Measurements from ENCODE around the gene SGSH. TPM values are rescaled to one million over a fixed set of nuclear protein-coding genes. Genes with fewer than 3 reads are reported as not detected.

Gene SGSH
- total RNA-seq, result 10 to 100 TPM; 34.8 to 39.0 TPM

DNA sequence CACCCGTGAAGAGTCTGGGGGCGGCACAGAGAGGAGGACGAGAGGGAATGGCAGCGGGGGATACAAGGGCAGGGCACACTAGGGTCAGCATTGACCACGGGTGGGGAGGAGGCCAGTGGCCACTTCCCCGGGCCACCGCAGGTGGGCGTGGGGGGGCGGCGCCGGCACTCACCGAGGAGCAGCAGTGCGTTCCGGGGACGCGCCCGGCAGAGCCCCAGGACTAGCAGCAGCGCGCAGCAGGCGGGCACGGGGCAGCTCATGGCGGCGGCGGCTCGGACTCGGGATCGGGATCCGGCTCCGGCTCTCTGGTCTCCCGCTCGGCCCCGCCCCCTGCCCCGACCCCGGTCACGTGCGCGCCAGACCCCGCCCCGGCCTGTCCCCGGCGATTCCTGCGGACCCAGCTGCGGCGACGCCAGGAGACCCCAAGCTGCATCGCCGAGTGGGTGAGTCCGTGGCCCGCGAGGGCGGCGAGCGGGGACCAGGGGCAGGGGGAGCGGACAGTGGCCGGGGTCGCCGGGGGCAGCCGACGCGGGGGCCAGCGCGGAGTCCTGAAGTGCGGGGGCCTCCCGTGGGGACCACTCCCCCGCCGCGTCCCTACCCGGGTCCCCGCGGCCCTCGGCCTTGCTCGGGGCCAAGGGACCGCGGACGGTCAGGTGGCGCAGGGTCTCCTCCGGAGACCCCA is at the start of gene SGSH, which contains the start of gene SLC26A11:
Gene SGSH, minus strand, starts transcription at position 280 of the 682 bp plus-strand sequence. Its CDS starts 20 bp downstream, at position 260.
Gene SLC26A11, plus strand, starts transcription at position 374 of the 682 bp plus-strand sequence. CDS start 1,134 bp downstream, outside the sequence.
- peak; percentile 58 to 68 for ATAC-seq

DNA sequence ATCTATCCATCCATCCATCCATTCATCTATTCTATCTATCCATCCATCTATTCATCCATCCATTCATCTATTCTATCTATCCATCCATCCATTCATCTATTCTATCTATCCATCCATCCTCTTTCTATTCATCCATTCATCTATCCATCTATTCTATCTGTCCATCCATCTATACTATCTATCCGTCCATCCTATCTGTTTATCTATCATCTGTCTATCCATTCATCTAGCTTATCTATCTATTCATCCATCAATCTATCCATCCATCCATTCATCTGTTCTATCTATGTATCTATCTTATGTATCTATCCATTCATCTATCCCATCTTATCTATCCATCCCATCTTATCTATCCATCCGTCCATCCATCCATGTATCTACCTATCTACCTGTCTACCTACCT is 49.3 kb upstream of the SGSH start:
- peaks cover 21 to 38% of the 10 kb centered on the region in 2 donors for H3K36me3 Mint-ChIP-seq
- DNase-seq (ENCODE audit: low spot score in 2 of 2), result no peak
- H3K27ac Mint-ChIP-seq, result no peak overlapping the region
- peaks cover 0 to 4% of the 10 kb centered on the region in 2 donors for H3K9me3 Mint-ChIP-seq
- ATAC-seq, result no peak

More for the DNA sequence above, at the start of gene SGSH, which contains the start of gene SLC26A11:
- peak within 1 kb of the TSS; percentile 96 to 98 for H3K27ac Mint-ChIP-seq
- H3K9me3 Mint-ChIP-seq, result no peaks in the 10 kb centered on the region
- peak; percentile 70 to 75 for DNase-seq (ENCODE audit: low spot score in 2 of 2)
- peaks cover 6 to 12% of the 10 kb centered on the region in 2 donors for H3K36me3 Mint-ChIP-seq

- Mint-ChIP-seq H3K27ac (no peak overlapping the region), H3K9me3 (peaks cover 0 to 4% of the 10 kb centered on the region in 2 donors), H3K36me3 (peaks cover 26 to 39% of the 10 kb centered on the region in 2 donors)
- no peak for DNase-seq (ENCODE audit: low spot score in 2 of 2)
- no peak for ATAC-seq
Measured at GRCh38 chr17:80268427-80268826, 48.3 kb upstream of the SGSH start.

GRCh38 chr17:80267391-80267790 is 47.3 kb upstream of the SGSH start:
- peaks cover 28 to 41% of the 10 kb centered on the region in 2 donors for H3K36me3 Mint-ChIP-seq
- ATAC-seq, result no peak
- peak overlapping the region in 1 of 2 donors; percentile 58 for H3K27ac Mint-ChIP-seq
- H3K9me3 Mint-ChIP-seq, result peaks cover 0 to 4% of the 10 kb centered on the region in 2 donors
- no peak for DNase-seq (ENCODE audit: low spot score in 2 of 2)

DNA sequence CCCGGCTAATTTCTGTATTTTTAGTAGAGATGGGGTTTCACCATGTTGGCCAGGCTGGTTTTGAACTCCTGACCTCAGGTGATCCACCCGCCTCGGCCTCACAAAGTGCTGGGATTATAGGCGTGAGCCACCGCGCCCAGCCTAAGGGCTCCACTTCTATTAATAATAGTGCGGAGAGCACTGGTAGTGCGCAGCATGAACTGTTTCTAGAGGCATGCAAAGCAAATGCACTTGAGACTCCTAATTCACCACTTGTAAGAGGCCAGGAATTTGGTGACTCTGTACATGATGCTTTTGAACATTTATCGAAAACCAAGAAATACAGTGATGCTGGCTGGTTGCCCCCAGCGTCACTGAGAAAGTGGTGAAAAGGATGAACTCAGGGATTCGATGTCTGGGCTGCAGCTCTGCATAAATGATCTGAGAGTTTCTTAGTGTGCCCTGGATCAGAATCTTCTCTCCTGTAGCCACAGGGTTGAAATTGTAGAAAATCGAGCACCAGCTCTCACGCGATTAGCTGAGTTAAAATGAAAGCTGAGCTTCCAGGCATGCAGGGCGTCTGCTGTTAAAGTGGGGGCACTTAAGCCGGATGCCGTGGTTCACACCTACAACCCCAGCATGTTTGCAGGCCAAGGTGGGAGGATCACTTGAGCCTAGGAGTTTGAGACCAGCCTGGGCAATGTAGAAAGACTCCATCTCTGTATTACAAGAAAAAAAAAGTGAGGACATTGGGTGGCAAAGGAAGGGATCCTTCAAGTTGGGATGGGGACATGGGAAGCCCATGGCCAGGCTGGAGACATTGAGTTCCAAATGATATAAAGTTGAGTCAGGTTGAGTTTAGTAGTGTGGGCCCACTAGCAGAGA is 45.3 kb upstream of the SGSH start:
- peaks cover 0 to 4% of the 10 kb centered on the region in 2 donors for H3K9me3 Mint-ChIP-seq
- DNase-seq (ENCODE audit: low spot score in 2 of 2) (peak; percentile 57 to 71), ATAC-seq (peak; percentile 36 to 40)
- H3K27ac Mint-ChIP-seq, result peak overlapping the region; percentile 89 to 98
- H3K36me3 Mint-ChIP-seq, result peaks cover 40 to 45% of the 10 kb centered on the region in 2 donors

DNA sequence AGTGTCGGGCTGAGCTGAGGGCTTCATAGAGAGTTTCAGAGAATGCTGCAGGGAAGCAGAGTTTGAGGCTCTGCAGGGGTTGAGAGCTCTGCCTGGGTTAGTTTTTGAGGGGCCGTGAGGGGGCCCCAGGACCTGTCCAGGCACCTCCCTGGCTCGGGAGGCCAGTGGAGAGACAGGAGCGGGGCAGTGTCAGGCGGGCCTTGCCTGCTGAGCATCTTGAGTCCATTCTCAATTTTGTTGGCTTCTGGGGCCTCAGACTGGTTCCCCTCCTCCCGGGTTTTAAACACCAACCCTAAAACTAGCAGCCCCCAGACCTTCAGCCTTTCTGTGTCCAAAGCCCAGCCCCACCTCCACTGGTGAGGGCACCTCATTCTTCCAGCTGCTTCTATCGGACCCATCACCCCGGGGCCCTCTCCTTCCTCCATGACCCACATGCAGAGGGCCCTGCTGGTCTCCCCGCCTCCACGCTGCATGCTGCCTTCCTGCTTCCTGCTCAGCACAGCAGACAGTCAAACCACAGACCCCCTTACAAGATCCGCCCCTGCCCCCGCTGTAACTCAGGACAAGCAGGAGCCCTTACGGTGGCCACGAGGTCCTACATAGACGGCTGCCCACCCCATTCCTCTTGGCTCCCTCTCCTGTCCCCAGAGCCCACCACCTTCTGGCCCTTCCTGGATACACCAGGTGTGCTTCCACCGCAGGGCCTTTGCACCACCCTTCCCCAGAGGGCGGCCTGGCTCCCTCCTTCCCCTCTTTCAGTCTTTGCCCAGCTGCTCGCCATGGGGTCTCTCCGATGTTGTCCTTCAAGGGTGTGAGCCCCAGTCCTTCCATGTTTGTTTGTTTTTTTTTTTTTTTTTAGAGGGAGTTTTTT is 44.3 kb upstream of the SGSH start:
- Mint-ChIP-seq H3K27ac (peak overlapping the region; percentile 89 to 98), H3K9me3 (peaks cover 0 to 4% of the 10 kb centered on the region in 2 donors), H3K36me3 (peaks cover 40 to 50% of the 10 kb centered on the region in 2 donors)
- no peak for DNase-seq (ENCODE audit: low spot score in 2 of 2)
- no peak for ATAC-seq

DNA sequence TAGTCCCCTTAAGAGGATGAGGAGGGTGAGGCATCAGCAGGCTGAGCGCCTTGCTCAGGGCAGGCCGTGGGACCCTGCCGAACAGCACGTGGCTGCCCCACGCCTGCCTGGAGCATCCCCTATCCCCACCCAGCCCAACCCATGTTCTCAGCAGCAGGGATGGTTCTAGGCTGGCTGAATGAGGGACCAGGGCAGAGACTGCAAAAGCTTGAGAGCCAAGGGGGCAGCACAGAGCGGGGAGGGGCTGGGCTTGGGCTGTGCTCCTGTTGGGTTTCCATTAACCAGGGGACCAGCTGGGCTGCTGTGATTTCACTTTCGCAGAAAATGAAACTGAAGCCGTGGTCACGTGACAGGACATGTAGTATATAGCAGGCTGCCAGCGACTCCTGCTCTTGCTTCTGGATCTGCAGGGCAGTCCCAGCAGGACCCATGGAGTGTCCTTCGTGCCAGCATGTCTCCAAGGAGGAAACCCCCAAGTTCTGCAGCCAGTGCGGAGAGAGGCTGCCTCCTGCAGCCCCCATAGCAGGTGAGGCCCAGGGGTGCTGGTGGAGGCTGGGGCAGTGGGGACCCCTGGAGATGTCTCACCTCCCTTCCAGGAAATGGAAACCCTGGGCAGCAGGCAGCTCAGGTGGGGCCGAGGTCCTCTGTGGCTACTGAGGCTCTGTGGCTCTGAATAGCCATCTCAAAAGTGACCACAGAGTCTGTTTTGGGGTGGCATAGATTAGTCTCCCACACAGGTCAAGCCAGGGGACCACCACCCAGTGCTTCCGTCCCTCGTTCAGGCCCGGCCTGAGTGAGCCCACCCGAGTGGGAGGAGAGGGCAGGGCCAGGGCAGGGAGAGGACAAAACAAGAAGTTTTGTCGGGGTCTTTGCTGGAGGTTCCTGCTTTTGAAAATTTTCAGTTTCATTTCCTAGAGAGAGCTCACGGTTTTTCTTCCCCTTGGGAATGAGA is 43.4 kb upstream of the SGSH start:
- peak; percentile 52 to 57 for ATAC-seq
- DNase-seq (ENCODE audit: low spot score in 2 of 2), result peak; percentile 84 to 86
- peak overlapping the region; percentile 89 to 98 for H3K27ac Mint-ChIP-seq
- peaks cover 0 to 4% of the 10 kb centered on the region in 2 donors for H3K9me3 Mint-ChIP-seq
- peaks cover 40 to 50% of the 10 kb centered on the region in 2 donors for H3K36me3 Mint-ChIP-seq

GRCh38 chr17:80262775-80263244 is 42.7 kb upstream of the SGSH start:
- peak overlapping the region; percentile 22 to 96 for H3K27ac Mint-ChIP-seq
- DNase-seq (ENCODE audit: low spot score in 2 of 2) (no peak), ATAC-seq (no peak)
- peaks cover 40 to 50% of the 10 kb centered on the region in 2 donors for H3K36me3 Mint-ChIP-seq
- peaks cover 0 to 4% of the 10 kb centered on the region in 2 donors for H3K9me3 Mint-ChIP-seq

- Mint-ChIP-seq H3K9me3 (peaks cover 0 to 4% of the 10 kb centered on the region in 2 donors), H3K27ac (peak overlapping the region; percentile 93 to 96), H3K36me3 (peaks cover 40 to 46% of the 10 kb centered on the region in 2 donors)
- ATAC-seq (no peak), DNase-seq (ENCODE audit: low spot score in 2 of 2) (no peak)
Measured at GRCh38 chr17:80262291-80262690, 42.2 kb upstream of the SGSH start.

- ATAC-seq (no peak), DNase-seq (ENCODE audit: low spot score in 2 of 2) (no peak)
- Mint-ChIP-seq H3K27ac (peak overlapping the region; percentile 93 to 96), H3K9me3 (peaks cover 0 to 4% of the 10 kb centered on the region in 2 donors), H3K36me3 (peaks cover 40 to 44% of the 10 kb centered on the region in 2 donors)
Measured at GRCh38 chr17:80261895-80262279, 41.8 kb upstream of the SGSH start.

DNA sequence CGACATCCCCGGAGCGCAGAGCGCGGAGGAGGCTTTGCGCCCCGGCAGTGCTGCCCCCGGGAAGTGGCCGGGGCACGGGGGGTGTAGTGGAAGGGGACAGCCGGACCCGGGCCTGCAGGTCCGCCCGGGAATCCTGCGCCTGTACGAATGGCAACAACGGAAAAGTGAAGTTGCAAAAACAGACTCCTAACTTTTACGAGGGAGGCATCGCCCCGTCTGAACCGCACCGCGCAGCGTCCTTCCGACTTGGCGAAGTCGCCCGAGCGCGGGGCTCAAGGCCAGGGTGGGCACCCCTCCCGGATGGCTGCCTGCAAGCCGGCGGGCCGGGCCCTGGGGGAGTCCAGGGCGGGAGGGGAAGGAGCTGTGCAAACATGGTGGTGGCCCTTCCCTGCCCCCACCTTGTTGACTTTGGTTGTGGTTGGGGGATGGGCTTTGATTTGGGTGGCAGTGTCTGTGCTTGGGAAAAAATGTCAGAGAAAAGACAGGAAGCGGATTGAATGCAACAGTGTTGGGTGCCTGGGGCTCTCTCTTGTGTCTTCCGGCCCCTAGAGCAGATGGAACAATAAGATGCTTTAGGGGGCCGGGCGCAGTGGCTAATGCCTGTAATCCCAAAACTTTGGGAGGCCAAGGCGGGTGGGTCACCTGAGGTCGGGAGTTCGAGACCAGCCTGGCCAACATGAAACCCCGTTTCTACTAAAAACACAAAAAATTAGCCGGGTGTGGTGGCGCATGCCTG is 41.2 kb upstream of the SGSH start:
- H3K36me3 Mint-ChIP-seq, result peaks cover 40 to 44% of the 10 kb centered on the region in 2 donors
- ATAC-seq, result peak; percentile 3 to 8
- peak overlapping the region; percentile 93 to 96 for H3K27ac Mint-ChIP-seq
- DNase-seq (ENCODE audit: low spot score in 2 of 2), result peak; percentile 67 to 74
- H3K9me3 Mint-ChIP-seq, result peaks cover 0 to 4% of the 10 kb centered on the region in 2 donors

DNA sequence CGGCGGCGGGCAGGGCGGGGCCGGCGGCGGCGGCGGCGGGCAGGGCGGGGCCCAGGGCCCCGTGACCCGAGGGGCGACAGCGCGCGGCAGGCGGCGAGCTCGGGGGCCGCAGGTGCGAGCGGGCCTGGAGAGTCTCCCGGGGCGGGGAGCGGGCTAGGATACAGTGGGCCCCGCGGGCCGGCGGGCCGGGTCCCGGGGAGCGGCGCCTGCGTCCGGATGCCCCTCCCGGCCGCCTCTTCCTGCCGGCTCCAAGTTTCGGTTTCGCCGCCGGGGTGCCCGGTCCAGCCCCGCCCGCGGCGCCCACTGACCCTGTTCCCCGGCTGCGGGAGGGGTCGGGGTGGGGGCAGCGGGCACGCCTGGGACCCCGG is 40.6 kb upstream of the SGSH start, which contains the start of gene RNF213:
Gene RNF213, plus strand, starts transcription at position 62 of the 368 bp plus-strand sequence. CDS start 2,830 bp downstream, outside the sequence.
- Mint-ChIP-seq H3K36me3 (peaks cover 37 to 40% of the 10 kb centered on the region in 2 donors), H3K9me3 (peaks cover 0 to 3% of the 10 kb centered on the region in 2 donors)
- peak; percentile 57 to 81 for DNase-seq (ENCODE audit: low spot score in 2 of 2)

DNA sequence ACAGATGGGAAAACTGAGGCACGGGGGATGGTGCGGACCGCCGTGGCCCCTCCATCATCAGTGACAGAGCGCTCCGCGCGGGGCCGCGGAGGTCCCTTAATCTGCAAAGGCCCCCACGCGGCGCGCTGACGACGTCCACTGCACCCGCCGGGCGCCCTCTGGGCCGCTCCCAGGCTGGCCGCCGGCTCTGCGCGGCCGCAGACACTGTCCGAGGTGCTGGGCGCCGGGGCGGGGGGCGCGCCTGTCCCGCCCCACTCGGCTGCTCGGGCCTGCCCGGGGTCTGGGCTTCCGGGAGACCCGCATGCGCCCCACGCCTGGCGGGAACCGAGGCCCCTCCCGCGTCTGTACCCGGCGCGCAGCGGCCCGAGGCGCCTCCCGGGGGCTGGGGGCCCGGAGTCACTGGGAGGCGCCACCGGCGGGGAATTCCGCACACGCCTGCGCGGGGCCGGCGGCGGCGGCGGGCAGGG is 40.0 kb upstream of the SGSH start:
- H3K9me3 Mint-ChIP-seq, result no peaks in the 10 kb centered on the region
- ATAC-seq (peak; percentile 38 to 48), DNase-seq (ENCODE audit: low spot score in 2 of 2) (peak; percentile 79 to 84)
- peak overlapping the region; percentile 94 to 98 for H3K27ac Mint-ChIP-seq
- peaks cover 30 to 33% of the 10 kb centered on the region in 2 donors for H3K36me3 Mint-ChIP-seq

More for the DNA sequence above, 40.6 kb upstream of the SGSH start, which contains the start of gene RNF213:
- ATAC-seq, result peak; percentile 7 to 29
- peak within 1 kb of the TSS; percentile 96 to 98 for H3K27ac Mint-ChIP-seq

GRCh38 chr17:80259457-80260068 is 39.4 kb upstream of the SGSH start:
- no peak for DNase-seq (ENCODE audit: low spot score in 2 of 2)
- H3K27ac Mint-ChIP-seq, result peak overlapping the region; percentile 94 to 98
- no peaks in the 10 kb centered on the region for H3K9me3 Mint-ChIP-seq
- ATAC-seq, result no peak
- peaks cover 25 to 28% of the 10 kb centered on the region in 2 donors for H3K36me3 Mint-ChIP-seq
